ENCODE results near the gene STRIP2. TPM values are rescaled to one million over a fixed set of nuclear protein-coding genes. Genes with fewer than 3 reads are reported as not detected.

Gene STRIP2
- total and polyA plus RNA-seq, 2 experiments from 2014 or later, result 4.7 to 10.6 TPM

DNA sequence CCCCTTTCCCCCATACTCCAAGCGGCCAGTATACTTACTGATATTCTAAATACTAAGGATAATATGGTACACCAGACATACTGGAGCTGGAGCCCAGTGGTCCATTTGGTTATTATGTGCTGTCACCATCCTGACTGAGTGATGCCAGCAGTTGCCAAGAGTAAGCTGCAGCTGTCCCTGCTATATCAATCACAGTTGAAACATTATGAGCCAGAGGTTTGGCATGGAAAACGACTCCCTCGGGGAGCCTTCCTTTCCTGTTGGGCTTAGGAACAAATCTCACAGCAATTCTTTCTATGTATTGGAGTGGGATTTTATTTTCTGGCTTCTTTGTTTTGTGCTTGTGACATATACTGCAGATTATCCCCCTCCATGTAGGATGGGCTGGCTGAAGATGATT, 32.6 kb downstream of the STRIP2 start:
- Histone ChIP-seq H3K4me3 (no peak overlapping the region), H3F3A (replicated peaks; ENCODE audit: low read depth) (no peaks in the 10 kb centered on the region), H3K79me2 (replicated peaks; ENCODE audit: insufficient read depth) (no peaks in the 10 kb centered on the region), H3K27me3 (ENCODE audit: insufficient read depth) (no peaks in the 10 kb centered on the region), H3K4me1 (ENCODE audit: insufficient read depth) (peaks cover 15% of the 10 kb centered on the region), H3K4me2 (no peak overlapping the region), H3K36me3 (ENCODE audit: insufficient read depth) (peaks cover 11% of the 10 kb centered on the region; the same call in 1 of the 2 replicates), H3K9me2 (ENCODE audit: insufficient read depth) (no peaks in the 10 kb centered on the region), H2AFZ (no peak overlapping the region), H3K27ac (ENCODE audit: low read depth) (no peak overlapping the region), H4K20me1 (replicated peaks; ENCODE audit: insufficient read depth) (no peaks in the 10 kb centered on the region; the same call in 1 of the 2 replicates)
- TF ChIP-seq, protein P1, sequence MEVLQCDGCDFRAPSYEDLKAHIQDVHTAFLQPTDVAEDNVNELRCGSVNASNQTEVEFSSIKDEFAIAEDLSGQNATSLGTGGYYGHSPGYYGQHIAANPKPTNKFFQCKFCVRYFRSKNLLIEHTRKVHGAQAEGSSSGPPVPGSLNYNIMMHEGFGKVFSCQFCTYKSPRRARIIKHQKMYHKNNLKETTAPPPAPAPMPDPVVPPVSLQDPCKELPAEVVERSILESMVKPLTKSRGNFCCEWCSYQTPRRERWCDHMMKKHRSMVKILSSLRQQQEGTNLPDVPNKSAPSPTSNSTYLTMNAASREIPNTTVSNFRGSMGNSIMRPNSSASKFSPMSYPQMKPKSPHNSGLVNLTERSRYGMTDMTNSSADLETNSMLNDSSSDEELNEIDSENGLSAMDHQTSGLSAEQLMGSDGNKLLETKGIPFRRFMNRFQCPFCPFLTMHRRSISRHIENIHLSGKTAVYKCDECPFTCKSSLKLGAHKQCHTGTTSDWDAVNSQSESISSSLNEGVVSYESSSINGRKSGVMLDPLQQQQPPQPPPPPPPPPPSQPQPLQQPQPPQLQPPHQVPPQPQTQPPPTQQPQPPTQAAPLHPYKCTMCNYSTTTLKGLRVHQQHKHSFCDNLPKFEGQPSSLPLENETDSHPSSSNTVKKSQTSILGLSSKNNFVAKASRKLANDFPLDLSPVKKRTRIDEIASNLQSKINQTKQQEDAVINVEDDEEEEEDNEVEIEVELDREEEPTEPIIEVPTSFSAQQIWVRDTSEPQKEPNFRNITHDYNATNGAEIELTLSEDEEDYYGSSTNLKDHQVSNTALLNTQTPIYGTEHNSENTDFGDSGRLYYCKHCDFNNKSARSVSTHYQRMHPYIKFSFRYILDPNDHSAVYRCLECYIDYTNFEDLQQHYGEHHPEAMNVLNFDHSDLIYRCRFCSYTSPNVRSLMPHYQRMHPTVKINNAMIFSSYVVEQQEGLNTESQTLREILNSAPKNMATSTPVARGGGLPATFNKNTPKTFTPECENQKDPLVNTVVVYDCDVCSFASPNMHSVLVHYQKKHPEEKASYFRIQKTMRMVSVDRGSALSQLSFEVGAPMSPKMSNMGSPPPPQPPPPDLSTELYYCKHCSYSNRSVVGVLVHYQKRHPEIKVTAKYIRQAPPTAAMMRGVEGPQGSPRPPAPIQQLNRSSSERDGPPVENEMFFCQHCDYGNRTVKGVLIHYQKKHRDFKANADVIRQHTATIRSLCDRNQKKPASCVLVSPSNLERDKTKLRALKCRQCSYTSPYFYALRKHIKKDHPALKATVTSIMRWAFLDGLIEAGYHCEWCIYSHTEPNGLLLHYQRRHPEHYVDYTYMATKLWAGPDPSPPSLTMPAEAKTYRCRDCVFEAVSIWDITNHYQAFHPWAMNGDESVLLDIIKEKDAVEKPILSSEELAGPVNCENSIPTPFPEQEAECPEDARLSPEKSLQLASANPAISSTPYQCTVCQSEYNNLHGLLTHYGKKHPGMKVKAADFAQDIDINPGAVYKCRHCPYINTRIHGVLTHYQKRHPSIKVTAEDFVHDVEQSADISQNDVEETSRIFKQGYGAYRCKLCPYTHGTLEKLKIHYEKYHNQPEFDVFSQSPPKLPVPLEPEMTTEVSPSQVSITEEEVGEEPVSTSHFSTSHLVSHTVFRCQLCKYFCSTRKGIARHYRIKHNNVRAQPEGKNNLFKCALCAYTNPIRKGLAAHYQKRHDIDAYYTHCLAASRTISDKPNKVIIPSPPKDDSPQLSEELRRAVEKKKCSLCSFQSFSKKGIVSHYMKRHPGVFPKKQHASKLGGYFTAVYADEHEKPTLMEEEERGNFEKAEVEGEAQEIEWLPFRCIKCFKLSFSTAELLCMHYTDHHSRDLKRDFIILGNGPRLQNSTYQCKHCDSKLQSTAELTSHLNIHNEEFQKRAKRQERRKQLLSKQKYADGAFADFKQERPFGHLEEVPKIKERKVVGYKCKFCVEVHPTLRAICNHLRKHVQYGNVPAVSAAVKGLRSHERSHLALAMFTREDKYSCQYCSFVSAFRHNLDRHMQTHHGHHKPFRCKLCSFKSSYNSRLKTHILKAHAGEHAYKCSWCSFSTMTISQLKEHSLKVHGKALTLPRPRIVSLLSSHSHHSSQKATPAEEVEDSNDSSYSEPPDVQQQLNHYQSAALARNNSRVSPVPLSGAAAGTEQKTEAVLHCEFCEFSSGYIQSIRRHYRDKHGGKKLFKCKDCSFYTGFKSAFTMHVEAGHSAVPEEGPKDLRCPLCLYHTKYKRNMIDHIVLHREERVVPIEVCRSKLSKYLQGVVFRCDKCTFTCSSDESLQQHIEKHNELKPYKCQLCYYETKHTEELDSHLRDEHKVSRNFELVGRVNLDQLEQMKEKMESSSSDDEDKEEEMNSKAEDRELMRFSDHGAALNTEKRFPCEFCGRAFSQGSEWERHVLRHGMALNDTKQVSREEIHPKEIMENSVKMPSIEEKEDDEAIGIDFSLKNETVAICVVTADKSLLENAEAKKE (CRISPR knock-in tag; IDR thresholded peaks at IDR 0.05), result no peak
- TF ChIP-seq ZNF331 (CRISPR knock-in tag; IDR thresholded peaks at IDR 0.05; ENCODE audit: low read depth) (no peak), JUNB (IDR thresholded peaks at IDR 0.05; ENCODE audit: unreplicated experiment) (no peak), EZH2 (IDR thresholded peaks at IDR 0.05; ENCODE audit: low read depth, unreplicated experiment) (no peak)
- TF ChIP-seq, protein P2, sequence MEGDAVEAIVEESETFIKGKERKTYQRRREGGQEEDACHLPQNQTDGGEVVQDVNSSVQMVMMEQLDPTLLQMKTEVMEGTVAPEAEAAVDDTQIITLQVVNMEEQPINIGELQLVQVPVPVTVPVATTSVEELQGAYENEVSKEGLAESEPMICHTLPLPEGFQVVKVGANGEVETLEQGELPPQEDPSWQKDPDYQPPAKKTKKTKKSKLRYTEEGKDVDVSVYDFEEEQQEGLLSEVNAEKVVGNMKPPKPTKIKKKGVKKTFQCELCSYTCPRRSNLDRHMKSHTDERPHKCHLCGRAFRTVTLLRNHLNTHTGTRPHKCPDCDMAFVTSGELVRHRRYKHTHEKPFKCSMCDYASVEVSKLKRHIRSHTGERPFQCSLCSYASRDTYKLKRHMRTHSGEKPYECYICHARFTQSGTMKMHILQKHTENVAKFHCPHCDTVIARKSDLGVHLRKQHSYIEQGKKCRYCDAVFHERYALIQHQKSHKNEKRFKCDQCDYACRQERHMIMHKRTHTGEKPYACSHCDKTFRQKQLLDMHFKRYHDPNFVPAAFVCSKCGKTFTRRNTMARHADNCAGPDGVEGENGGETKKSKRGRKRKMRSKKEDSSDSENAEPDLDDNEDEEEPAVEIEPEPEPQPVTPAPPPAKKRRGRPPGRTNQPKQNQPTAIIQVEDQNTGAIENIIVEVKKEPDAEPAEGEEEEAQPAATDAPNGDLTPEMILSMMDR (conservative IDR thresholded peaks at IDR 0.05; ENCODE audit: low read depth in 2 of 2), result no peak
- ATAC-seq (no peak), DNase-seq (ENCODE audit: low spot score) (no peak)
- Mint-ChIP-seq H3K27me3 (ENCODE audit: insufficient read depth, low read depth, poor library complexity) (no peaks in the 10 kb centered on the region), H3K27ac (no peak overlapping the region), H3K9me3 (no peaks in the 10 kb centered on the region), H3K4me1 (peaks cover 26% of the 10 kb centered on the region), H3K36me3 (ENCODE audit: low read depth) (no peaks in the 10 kb centered on the region), H3K4me3 (no peak overlapping the region)
